Measurements from ENCODE around the gene PLB1. TPM values are rescaled to one million over a fixed set of nuclear protein-coding genes. Genes with fewer than 3 reads are reported as not detected.

Gene PLB1
- total RNA-seq, 1 experiment from 2014 or later, result not detected

- DNase-seq, result no peak
- no peak overlapping the region for H3K4me3 ChIP-seq (ENCODE audit: insufficient read depth, low read depth, low read length)
- no peaks in the 10 kb centered on the region for H3K27me3 ChIP-seq (ENCODE audit: control insufficient read depth, insufficient read depth, low read length)
- H3K36me3 ChIP-seq (replicated peaks; ENCODE audit: control insufficient read depth, insufficient read depth, low read length), result no peaks in the 10 kb centered on the region
These were observed 185.3 kb downstream of the PLB1 start for GRCh38 chr2:28681158-28681571.

DNA sequence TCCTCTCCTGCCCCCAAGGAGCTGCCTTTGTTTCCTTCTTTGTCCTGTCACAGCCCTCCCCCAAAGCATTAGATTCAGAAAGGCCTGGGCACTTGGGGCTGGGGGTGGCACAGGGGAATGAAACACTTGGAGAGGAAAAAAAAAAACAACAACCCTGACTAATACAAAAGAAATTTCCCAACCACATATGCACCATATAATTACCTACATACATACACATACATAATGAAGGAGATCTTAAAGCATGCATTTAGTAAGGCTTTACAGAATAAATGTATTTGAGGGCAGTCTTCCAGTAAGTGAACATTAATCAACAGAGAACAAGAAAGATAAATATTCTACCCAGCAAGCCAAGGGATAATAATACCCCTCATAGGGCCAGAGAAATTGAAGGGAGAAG is 185.7 kb downstream of the PLB1 start:
- Histone ChIP-seq H3K36me3 (replicated peaks; ENCODE audit: control insufficient read depth, insufficient read depth, low read length) (no peaks in the 10 kb centered on the region), H3K27me3 (ENCODE audit: control insufficient read depth, insufficient read depth, low read length) (no peaks in the 10 kb centered on the region), H3K4me3 (ENCODE audit: insufficient read depth, low read depth, low read length) (no peak overlapping the region)
- DNase-seq, result no peak

GRCh38 chr2:28683100-28683706 is 187.3 kb downstream of the PLB1 start:
- peak; percentile 58 for DNase-seq
- Histone ChIP-seq H3K27me3 (ENCODE audit: control insufficient read depth, insufficient read depth, low read length) (no peaks in the 10 kb centered on the region), H3K36me3 (replicated peaks; ENCODE audit: control insufficient read depth, insufficient read depth, low read length) (no peaks in the 10 kb centered on the region), H3K4me3 (ENCODE audit: insufficient read depth, low read depth, low read length) (no peak overlapping the region)

DNA sequence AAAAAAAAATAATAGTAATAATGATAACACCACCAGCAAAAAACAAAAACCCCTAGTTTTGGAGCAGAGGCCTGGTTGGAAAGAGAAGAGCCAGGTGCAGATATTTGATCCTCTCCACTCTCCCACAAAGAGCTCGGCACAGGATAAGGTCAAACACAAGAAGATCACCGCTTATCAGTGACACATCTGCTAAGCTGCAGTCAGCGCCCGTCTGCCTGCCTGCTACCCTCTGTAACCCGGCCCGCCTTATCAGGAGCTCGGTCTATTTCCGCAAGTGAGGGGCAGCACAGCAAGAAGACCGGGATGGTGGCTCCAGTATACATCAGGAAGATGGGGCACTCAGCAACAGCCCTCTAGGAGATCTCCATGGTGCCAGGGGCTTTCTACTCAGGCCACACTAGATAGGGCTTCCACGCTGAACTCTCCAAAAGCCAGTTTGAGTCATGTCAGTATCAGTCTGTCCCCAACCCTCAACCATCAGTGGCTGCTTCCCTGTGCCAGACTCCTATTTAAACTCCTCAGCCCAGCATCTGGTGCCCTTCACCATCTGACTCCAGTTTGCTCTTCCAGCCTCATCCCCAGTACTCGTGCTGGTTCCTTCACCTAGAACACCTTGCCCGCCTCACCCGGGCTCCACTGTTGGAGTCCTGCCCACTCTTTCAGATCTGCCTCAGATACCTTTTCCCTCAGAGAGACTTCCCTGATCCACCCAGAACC is 188.4 kb downstream of the PLB1 start:
- DNase-seq, result no peak
- Histone ChIP-seq H3K36me3 (replicated peaks; ENCODE audit: control insufficient read depth, insufficient read depth, low read length) (no peaks in the 10 kb centered on the region), H3K4me3 (ENCODE audit: insufficient read depth, low read depth, low read length) (no peak overlapping the region), H3K27me3 (ENCODE audit: control insufficient read depth, insufficient read depth, low read length) (no peaks in the 10 kb centered on the region)

- no peaks in the 10 kb centered on the region for H3K36me3 ChIP-seq (replicated peaks; ENCODE audit: control insufficient read depth, insufficient read depth, low read length)
- DNase-seq, result no peak
- no peaks in the 10 kb centered on the region for H3K27me3 ChIP-seq (ENCODE audit: control insufficient read depth, insufficient read depth, low read length)
- no peak overlapping the region for H3K4me3 ChIP-seq (ENCODE audit: insufficient read depth, low read depth, low read length)
These were observed 191.3 kb downstream of the PLB1 start for GRCh38 chr2:28687171-28687570.

DNA sequence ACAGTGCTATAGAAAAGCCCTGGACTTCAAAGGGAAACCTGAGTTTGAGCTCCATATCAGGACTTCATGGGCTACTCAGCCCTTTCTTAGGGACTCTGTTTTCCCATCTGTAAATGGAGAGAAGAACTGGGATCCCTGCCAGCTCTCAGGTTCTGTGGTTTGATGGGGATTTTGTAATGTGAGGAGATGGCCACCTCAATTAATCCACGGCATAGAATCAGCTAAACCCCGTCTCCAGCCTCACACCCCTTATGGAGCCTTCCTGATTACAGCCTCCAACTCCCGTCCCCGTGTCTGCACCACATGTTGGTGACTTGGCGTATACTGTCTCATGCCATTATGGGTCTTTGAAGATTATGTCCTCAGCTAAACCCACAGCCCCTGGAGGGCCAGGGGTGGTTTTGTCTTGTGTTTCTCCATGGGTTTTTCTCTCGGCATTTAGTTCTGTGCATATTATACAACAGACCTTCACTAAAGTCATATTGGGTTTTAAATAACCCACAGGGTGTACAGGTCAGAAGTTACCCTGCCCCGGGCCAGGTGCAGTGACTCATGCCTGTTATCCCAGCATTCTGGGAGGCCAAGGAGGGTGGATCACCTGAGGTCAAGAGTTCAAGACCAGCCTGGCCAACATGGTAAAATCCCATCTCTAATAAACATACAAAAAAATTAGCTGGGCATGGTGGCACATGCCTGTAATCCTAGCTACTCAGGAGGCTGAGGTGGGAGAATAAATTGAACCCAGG is 192.0 kb downstream of the PLB1 start:
- no peak for DNase-seq
- Histone ChIP-seq H3K4me3 (ENCODE audit: insufficient read depth, low read depth, low read length) (no peak overlapping the region), H3K36me3 (replicated peaks; ENCODE audit: control insufficient read depth, insufficient read depth, low read length) (no peaks in the 10 kb centered on the region)

GRCh38 chr2:28688818-28689217 is 193.0 kb downstream of the PLB1 start:
- no peak overlapping the region for H3K4me3 ChIP-seq (ENCODE audit: insufficient read depth, low read depth, low read length)
- no peak for DNase-seq
- no peaks in the 10 kb centered on the region for H3K36me3 ChIP-seq (replicated peaks; ENCODE audit: control insufficient read depth, insufficient read depth, low read length)
- no peaks in the 10 kb centered on the region for H3K27me3 ChIP-seq (ENCODE audit: control insufficient read depth, insufficient read depth, low read length)

More for the DNA sequence above, 192.0 kb downstream of the PLB1 start:
- H3K27me3 ChIP-seq (ENCODE audit: control insufficient read depth, insufficient read depth, low read length), result no peaks in the 10 kb centered on the region

- Histone ChIP-seq H3K36me3 (replicated peaks; ENCODE audit: control insufficient read depth, insufficient read depth, low read length) (no peaks in the 10 kb centered on the region), H3K27me3 (ENCODE audit: control insufficient read depth, insufficient read depth, low read length) (no peaks in the 10 kb centered on the region), H3K4me3 (ENCODE audit: insufficient read depth, low read depth, low read length) (no peak overlapping the region)
- DNase-seq, result no peak
These were observed 193.9 kb downstream of the PLB1 start for GRCh38 chr2:28689771-28690170.

GRCh38 chr2:28692411-28692810 is 196.6 kb downstream of the PLB1 start:
- DNase-seq, result no peak
- no peaks in the 10 kb centered on the region for H3K36me3 ChIP-seq (replicated peaks; ENCODE audit: control insufficient read depth, insufficient read depth, low read length)
- no peaks in the 10 kb centered on the region for H3K27me3 ChIP-seq (ENCODE audit: control insufficient read depth, insufficient read depth, low read length)
- H3K4me3 ChIP-seq (ENCODE audit: insufficient read depth, low read depth, low read length), result no peak overlapping the region

GRCh38 chr2:28693223-28693622 is 197.4 kb downstream of the PLB1 start:
- DNase-seq, result no peak
- Histone ChIP-seq H3K4me3 (ENCODE audit: insufficient read depth, low read depth, low read length) (no peak overlapping the region), H3K27me3 (ENCODE audit: control insufficient read depth, insufficient read depth, low read length) (no peaks in the 10 kb centered on the region), H3K36me3 (replicated peaks; ENCODE audit: control insufficient read depth, insufficient read depth, low read length) (no peaks in the 10 kb centered on the region)

Other genes starting within 250 kb of the PLB1 start
- 3.5 and 4.1 TPM in 2 replicates for gene FOSL2, start 103.2 kb upstream of the PLB1 start, total RNA-seq (2014; rRNA removed; shearing (Covaris generic))

Measured in H7 (cell line).